ENCODE results near the gene TAF9B.
"Not testable (repeated sequence)": the region's sequence is repeated elsewhere in the genome, so short reads cannot be mapped to it uniquely, and the experiment has no call there.

The TAF9B gene, protein sequence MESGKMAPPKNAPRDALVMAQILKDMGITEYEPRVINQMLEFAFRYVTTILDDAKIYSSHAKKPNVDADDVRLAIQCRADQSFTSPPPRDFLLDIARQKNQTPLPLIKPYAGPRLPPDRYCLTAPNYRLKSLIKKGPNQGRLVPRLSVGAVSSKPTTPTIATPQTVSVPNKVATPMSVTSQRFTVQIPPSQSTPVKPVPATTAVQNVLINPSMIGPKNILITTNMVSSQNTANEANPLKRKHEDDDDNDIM

DNA sequence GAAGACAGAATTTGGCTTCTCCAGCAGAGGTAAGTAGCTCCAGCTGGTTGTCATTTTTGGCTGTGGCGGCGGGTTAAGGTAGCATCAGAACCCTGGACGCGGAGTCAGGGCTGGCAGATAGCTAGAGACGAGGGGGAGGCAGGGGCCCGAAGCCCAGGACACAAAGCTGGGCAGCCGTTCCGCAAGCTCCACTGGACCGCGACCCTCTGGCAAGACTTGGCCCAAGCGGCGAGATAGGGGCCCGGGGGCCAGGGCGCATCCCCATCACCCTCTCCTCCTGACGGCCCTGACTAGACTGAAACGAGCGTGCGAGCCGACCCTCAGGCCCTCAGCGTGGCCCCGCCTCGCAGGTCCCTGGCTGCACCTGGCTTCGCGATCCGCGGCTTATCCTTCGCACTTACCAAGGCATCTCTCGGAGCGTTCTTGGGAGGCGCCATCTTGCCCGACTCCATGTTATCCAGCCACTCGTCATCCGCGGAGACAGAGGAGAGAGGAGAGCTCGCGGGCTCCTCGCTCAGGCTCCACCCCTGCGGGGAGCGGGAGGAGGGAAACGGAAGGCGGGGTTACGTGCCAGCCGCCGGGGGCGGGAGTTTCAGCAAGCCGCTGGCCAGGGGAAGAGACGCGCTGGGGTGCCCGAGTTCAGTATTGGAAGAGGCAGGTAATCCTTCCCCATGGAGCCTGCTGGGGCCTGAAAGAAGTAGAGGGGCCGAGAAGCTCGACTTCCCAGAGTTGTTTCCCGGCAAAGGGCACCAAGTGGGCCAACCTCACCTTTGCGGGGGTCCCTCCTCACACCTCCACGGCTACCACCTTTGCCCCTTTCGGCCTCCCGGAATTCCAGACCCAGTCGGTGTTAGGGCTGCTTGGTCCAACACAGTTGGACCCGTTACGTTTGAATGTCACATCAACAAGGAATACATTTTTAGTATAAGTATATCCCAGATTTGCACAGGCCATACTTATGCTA lies at the start of gene TAF9B:
Gene TAF9B (minus strand): TSS at position 491 of the 964 bp plus-strand sequence. CDS start 39 bp downstream, at position 452.
- ATAC-seq: peak; percentile 99
- H3K27me3 Mint-ChIP-seq: no peaks in the 10 kb centered on the region
- H3K4me3 Mint-ChIP-seq: peak within 1 kb of the TSS; percentile 89
- H3K36me3 Mint-ChIP-seq (ENCODE audit: low read depth): peaks cover 3% of the 10 kb centered on the region
- H3K27ac Mint-ChIP-seq: peak within 1 kb of the TSS; percentile 87
- H3K9me3 Mint-ChIP-seq: no peaks in the 10 kb centered on the region
- DNase-seq: peak; percentile 82
- peaks cover 9% of the 10 kb centered on the region for H3K4me1 Mint-ChIP-seq

DNA sequence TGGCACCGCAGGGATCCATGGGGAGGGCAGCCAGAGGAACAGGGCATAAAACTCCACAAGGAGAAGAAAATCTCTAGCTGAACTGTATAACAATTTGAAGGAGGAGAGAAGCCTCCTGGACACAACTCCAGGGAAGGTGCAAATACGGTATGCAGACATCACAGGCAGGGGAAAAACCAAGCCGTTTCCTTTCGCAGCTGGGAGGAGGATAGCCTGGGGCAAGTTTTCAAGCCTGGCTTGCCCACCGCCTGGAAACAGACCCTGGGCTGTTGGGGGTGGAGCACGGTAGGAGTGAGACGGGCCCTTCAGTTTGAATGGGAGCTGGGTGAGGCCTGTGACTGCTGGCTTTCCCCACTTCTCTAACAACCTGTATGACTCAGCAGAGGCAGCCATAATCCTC lies 43.4 kb upstream of the TAF9B start:
- H3K27ac Mint-ChIP-seq: no peak overlapping the region

DNA sequence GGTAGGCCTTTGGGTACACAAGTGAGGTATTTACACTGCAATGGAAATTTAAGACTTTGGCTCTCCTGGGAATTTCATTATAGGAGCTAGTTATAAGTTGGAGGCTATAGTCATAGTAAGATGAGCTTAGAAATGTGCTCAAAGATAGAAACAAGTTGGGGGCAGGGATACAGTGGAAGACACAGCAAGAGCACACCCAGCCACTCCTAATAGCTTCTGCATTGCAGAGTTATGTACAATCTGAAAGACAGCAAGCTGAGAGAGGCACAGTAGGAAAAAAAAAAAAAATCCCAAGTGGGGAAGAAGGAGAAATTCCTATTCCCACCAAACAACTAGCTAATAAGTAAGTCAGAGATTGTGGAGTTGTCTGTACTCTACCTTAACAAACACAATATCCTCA lies 41.9 kb upstream of the TAF9B start:
- no peaks in the 10 kb centered on the region for H3K36me3 Mint-ChIP-seq (ENCODE audit: low read depth)
- H3K4me3 Mint-ChIP-seq: no peak overlapping the region
- H3K27me3 Mint-ChIP-seq: no peaks in the 10 kb centered on the region
- DNase-seq (no peak), ATAC-seq (no peak)
- H3K27ac Mint-ChIP-seq: no peak overlapping the region
- peaks cover 8% of the 10 kb centered on the region for H3K9me3 Mint-ChIP-seq
- H3K4me1 Mint-ChIP-seq: no peaks in the 10 kb centered on the region

More for the DNA sequence above, 43.4 kb upstream of the TAF9B start:
- ATAC-seq: no peak
- no peaks in the 10 kb centered on the region for H3K27me3 Mint-ChIP-seq
- DNase-seq: no peak
- peaks cover 10% of the 10 kb centered on the region for H3K9me3 Mint-ChIP-seq
- no peaks in the 10 kb centered on the region for H3K4me1 Mint-ChIP-seq
- no peaks in the 10 kb centered on the region for H3K36me3 Mint-ChIP-seq (ENCODE audit: low read depth)
- H3K4me3 Mint-ChIP-seq: no peak overlapping the region

DNA sequence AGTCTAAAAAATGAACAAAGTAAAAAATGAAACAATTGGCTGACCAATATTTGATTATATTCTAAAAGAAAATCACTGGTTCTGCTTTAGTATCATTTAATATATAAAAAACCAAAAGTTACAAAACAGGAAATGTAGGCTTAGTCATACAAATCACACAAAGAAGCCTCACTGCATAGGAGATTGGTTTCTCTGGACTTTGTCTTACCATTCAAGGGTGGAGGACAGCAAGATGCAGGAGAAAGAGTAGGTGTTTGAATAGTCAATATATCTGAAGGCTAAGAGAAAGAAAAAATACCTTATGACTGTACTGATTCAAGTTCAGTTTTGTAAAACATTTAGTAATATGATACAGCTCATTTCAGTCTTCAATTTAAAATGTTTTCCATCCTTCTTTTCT lies 28.6 kb upstream of the TAF9B start:
- Mint-ChIP-seq H3K4me3 (no peak overlapping the region), H3K4me1 (no peaks in the 10 kb centered on the region), H3K9me3 (no peaks in the 10 kb centered on the region), H3K27me3 (no peaks in the 10 kb centered on the region), H3K27ac (no peak overlapping the region), H3K36me3 (ENCODE audit: low read depth) (no peaks in the 10 kb centered on the region)
- DNase-seq (no peak), ATAC-seq (no peak)

DNA sequence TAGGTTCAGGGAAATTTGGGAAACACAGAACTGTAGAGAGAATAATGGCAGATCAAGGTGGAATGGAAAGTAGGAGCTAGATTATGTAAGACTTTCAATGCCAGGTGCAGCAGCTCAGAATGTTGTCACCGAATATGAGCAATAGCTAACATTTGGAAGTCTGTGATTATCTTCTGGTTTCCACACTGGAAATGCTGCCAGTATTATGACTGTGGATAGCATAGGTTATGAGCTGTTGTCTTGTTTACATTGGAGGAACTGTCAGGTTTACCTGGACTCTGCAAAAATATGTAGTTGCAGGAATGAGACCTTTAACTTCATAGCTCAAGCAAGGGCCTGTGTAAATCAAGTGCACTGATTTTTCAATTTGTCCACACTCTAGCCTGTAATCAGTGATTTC lies 26.0 kb upstream of the TAF9B start:
- ATAC-seq (no peak), DNase-seq (no peak)
- no peak overlapping the region for H3K4me3 Mint-ChIP-seq
- no peak overlapping the region for H3K27ac Mint-ChIP-seq
- peaks cover 9% of the 10 kb centered on the region for H3K9me3 Mint-ChIP-seq
- H3K27me3 Mint-ChIP-seq: no peaks in the 10 kb centered on the region
- peaks cover 4% of the 10 kb centered on the region for H3K4me1 Mint-ChIP-seq
- H3K36me3 Mint-ChIP-seq (ENCODE audit: low read depth): no peaks in the 10 kb centered on the region

DNA sequence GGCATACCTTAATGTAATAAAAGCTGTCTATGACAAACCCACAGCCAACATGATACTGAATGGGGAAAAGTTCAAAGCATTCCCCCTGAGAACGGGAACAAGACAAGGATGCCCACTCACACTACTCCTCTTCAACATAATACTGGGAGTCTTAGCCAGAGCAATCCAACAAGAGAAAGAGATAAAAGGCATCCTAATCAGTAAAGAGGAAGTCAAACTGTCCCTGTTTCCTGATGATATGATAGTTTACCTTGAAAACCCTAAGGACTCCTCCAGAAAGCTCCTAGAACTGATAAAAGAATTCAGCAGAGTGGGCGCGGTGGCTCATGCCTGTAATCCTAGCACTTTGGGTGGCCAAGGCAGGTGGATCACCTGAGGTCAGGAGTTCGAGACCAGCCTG lies 23.7 kb upstream of the TAF9B start:
- not testable (repeated sequence) for ATAC-seq; H3K27ac Mint-ChIP-seq; H3K36me3 Mint-ChIP-seq (ENCODE audit: low read depth); H3K4me3 Mint-ChIP-seq; DNase-seq; H3K9me3 Mint-ChIP-seq; H3K4me1 Mint-ChIP-seq; H3K27me3 Mint-ChIP-seq

DNA sequence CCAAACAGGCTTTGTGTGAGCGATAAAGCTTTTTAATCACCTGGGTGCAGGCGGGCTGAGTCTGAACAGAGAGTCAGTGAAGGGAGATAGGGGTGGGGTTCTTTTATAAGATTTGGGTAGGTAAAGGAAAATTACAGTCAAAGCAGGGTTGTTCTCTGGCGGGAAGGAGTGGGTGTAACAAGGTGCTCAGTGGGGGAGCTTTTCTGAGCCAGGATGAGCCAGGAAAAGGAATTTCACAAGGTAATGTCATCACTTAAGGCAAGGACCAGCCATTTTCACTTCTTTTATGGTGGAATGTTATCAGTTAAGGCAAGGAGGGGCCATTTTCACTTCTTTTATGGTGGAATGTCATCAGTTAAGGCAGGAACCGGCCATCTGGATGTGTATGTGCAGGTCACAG lies 21.3 kb upstream of the TAF9B start:
- H3K4me3 Mint-ChIP-seq; H3K27me3 Mint-ChIP-seq; H3K36me3 Mint-ChIP-seq (ENCODE audit: low read depth); H3K9me3 Mint-ChIP-seq; DNase-seq; H3K4me1 Mint-ChIP-seq; H3K27ac Mint-ChIP-seq; ATAC-seq: not testable (repeated sequence)

DNA sequence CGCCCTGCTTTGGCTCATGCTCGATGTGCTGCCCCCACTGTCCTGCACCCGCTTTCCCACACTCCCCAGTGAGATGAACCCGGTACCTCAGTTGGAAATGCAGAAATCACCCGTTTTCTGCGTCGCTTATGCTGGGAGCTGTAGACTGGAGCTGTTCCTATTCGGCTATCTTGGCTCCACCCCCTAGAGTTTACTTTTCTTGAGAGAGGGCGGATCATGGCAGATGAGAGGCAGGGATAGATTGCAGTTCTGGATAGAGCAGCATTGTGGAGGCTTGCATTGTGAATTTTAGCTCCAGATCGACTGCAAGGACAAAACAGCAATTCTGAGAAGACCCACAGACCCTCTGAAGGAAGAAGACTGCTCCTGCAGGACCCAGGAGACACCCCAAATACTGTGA lies 18.4 kb upstream of the TAF9B start:
- not testable (repeated sequence) for H3K9me3 Mint-ChIP-seq; H3K4me1 Mint-ChIP-seq; H3K27ac Mint-ChIP-seq; H3K4me3 Mint-ChIP-seq; ATAC-seq; H3K36me3 Mint-ChIP-seq (ENCODE audit: low read depth); H3K27me3 Mint-ChIP-seq; DNase-seq

DNA sequence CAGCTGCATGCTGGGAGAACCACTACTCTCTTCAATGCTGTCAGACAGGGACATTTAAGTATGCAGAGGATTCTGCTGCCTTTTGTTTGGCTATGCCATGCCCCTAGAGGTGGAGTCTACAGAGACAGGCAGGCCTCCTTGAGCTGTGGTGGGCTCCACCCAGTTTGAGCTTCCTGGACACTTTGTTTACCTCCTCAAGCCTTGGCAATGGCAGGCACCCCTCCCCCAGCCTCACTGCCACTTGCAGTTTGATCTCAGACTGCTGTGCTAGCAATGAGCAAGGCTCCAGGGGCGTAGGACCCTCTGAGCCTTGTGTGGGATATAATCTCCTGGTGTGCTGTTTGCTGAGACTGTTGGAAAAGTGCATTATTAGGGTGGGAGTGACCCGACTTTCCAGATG lies 17.9 kb upstream of the TAF9B start:
- ATAC-seq; H3K36me3 Mint-ChIP-seq (ENCODE audit: low read depth); H3K4me3 Mint-ChIP-seq; H3K4me1 Mint-ChIP-seq; H3K27me3 Mint-ChIP-seq; DNase-seq; H3K9me3 Mint-ChIP-seq; H3K27ac Mint-ChIP-seq: not testable (repeated sequence)

DNA sequence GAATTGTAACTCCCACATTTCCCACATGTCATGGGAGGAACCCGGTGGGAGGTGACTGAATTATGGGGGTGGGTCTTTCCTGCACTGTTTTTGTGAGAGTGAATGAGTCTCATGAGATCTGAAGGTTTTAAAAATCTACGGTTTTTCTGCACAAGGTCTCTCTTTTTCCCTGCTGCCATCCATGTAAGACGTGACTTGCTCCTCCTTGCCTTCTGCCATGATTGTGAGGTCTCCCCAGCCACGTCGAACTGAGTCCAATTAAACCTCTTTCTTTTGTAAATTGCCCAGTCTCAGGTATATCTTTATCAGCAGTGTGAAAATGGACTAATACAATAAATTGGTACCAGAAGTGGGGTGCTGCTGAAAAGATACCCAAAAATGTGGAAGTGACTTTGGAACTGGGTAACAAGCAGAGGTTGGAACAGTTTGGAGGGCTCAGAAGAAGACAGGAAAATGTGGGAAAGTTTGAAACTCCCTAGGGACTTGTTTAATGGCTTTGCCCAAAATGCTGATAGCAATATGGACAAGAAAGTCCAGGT lies 7.6 kb upstream of the TAF9B start:
- ATAC-seq; H3K27me3 Mint-ChIP-seq; H3K4me3 Mint-ChIP-seq; DNase-seq; H3K27ac Mint-ChIP-seq; H3K4me1 Mint-ChIP-seq; H3K36me3 Mint-ChIP-seq (ENCODE audit: low read depth): not testable (repeated sequence)
- peaks cover 14% of the 10 kb centered on the region for H3K9me3 Mint-ChIP-seq

DNA sequence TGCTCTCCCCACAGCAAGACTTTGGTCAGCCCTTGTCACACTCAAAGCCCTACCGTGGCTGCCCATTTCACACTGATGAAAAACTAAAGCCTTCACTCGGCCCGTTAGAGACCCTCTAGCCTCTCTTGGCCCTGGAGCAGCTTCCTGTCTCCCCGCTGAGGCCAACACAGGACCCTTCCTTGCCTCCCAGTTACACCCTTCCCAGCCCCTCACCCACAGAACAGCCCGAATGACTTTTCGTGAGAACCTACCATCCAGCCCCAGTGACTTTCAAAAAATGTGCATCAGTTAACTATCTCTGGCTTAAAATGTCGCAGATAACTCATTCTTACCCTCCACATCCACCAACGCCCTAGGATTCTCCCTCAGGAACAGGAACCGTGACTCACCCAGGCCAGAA lies 756 bp upstream of the TAF9B start:
- peaks cover 9% of the 10 kb centered on the region for H3K4me1 Mint-ChIP-seq
- ATAC-seq (no peak), DNase-seq (no peak)
- H3K27ac Mint-ChIP-seq: peak overlapping the region; percentile 17
- no peaks in the 10 kb centered on the region for H3K9me3 Mint-ChIP-seq
- peak overlapping the region; percentile 68 for H3K4me3 Mint-ChIP-seq
- peaks cover 3% of the 10 kb centered on the region for H3K36me3 Mint-ChIP-seq (ENCODE audit: low read depth)
- H3K27me3 Mint-ChIP-seq: no peaks in the 10 kb centered on the region

DNA sequence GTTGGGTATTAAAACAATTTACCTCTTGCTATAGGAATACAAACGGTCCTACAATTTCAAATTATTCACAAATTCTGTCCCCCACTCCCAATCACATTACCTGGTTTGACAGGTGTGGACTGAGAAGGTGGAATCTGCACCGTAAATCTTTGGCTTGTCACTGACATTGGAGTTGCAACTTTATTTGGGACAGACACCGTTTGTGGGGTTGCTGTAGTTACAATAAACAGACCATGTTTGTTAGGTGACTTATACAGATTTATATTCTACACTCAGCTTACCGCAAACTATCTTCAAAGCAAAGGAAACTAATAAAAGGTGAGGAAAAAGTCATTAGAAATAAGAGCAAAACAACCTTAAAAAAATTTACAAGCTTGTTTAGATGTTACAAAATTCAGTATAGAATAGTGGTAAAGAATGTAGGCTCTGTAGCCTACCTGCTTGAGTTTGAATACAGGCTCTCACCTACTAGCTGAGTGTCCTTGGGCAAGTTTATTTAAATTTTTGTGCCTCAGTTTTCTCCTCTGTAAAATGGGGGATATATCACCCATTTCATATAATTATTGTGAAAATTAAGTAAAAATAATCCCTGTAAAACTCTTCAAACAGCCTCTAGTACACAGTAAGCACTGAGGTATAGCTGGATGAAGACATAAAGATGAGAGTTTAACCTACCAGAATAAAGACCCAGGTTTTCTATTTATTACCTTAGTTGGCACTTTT lies 6.1 kb downstream of the TAF9B start:
- Mint-ChIP-seq H3K4me3 (no peak overlapping the region), H3K27ac (no peak overlapping the region), H3K9me3 (no peaks in the 10 kb centered on the region), H3K27me3 (no peaks in the 10 kb centered on the region), H3K4me1 (peaks cover 8% of the 10 kb centered on the region), H3K36me3 (ENCODE audit: low read depth) (peaks cover 31% of the 10 kb centered on the region)
- ATAC-seq: no peak
- DNase-seq: no peak

DNA sequence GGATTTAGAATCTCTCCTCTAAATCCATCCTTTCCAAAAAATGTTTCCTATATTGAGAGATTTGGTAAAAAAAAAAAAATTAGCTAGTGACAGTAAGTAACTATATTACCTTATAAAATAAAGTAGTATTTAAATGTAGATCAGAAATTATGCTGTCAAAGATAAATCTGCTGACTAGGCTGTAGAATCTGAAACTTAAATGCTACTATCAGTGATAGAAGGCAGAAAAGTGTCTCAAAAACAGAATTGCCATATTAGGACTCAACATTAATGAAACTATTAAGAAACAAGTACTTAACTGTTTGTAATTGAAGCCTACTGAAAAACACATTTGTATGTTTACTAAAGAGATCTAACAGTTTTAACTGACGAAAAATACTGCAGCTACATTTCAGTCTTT lies 8.3 kb downstream of the TAF9B start:
- Mint-ChIP-seq H3K4me1 (peaks cover 4% of the 10 kb centered on the region), H3K9me3 (no peaks in the 10 kb centered on the region), H3K27me3 (no peaks in the 10 kb centered on the region), H3K27ac (no peak overlapping the region), H3K36me3 (ENCODE audit: low read depth) (peaks cover 45% of the 10 kb centered on the region), H3K4me3 (no peak overlapping the region)
- no peak for DNase-seq
- no peak for ATAC-seq

DNA sequence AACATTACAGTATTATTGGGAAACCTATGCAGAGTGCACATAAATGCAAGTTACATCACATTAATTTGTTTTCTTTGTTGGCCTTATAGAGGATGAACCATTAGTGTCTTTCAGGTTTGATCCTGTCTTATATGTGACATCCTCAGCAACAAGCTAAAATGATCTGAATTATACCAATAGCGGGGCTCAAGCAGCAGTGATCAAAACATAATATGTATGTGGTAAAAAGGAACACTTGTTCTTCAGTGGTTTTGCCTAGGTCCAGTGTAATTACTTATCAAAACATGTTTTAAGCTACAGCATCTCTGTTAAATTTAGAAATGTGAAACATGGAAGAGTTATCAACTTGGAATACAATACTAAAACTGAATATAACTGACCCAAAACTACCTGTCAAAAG lies 9.1 kb downstream of the TAF9B start:
- Mint-ChIP-seq H3K36me3 (ENCODE audit: low read depth) (peaks cover 45% of the 10 kb centered on the region), H3K9me3 (no peaks in the 10 kb centered on the region), H3K27ac (no peak overlapping the region), H3K4me3 (no peak overlapping the region), H3K27me3 (no peaks in the 10 kb centered on the region), H3K4me1 (peaks cover 6% of the 10 kb centered on the region)
- ATAC-seq (no peak), DNase-seq (no peak)
